DND-41 (cell line): ENCODE measurements around the gene YPEL1.

Source experiments
- CTCF ChIP-seq: IDR thresholded peaks from 2 replicates; pipeline ENCODE4 v1.5.1; 2012; ENCODE audit warnings: borderline replicate concordance, low read length, moderate library complexity, mild to moderate bottlenecking; ENCODE audit not compliant: poor library complexity, severe bottlenecking; ENCODE audit errors: extremely low read depth
- EZH2 ChIP-seq: IDR thresholded peaks from 3 replicates; pipeline ENCODE4 v1.6.1; 2012; ENCODE audit warnings: borderline replicate concordance, low read depth, mild to moderate bottlenecking, moderate library complexity, low read length, inconsistent platforms; ENCODE audit not compliant: severe bottlenecking

GRCh38 chr22:21778705-21779363 lies 43.2 kb upstream of the YPEL1 start:
- TF ChIP-seq CTCF (no peak), EZH2 (no peak)
